Upper lobe of left lung (tissue), 4 donors: Measurements from ENCODE around the gene ZW10.

Experiments used
- POLR2A ChIP-seq, 4 donors: fragments of 450-650 bp; IDR thresholded peaks; one replicate each; pipeline ENCODE4 v1.5.1; 2016 to 2017; ENCODE audit warnings: antibody characterized with exemption in 4 of 4, mild to moderate bottlenecking in 2 of 4
- POLR2AphosphoS5 ChIP-seq, 2 donors: sonication (generic); formaldehyde crosslinking; IDR thresholded peaks; one replicate each; pipeline ENCODE4 v1.5.1; 2017; ENCODE audit warnings: antibody characterized with exemption in 2 of 2
- TF ChIP-seq, protein P1 (sequence below), 6 experiments: fragments of 450-650 bp in 4 of 6; fragments of 200-600 bp in 2 of 6; sonication (generic) in 2 of 6; IDR thresholded peaks; one replicate each; pipeline ENCODE4 v1.5.1; 2016 to 2019; ENCODE audit warnings: antibody characterized with exemption in 6 of 6

DNA sequence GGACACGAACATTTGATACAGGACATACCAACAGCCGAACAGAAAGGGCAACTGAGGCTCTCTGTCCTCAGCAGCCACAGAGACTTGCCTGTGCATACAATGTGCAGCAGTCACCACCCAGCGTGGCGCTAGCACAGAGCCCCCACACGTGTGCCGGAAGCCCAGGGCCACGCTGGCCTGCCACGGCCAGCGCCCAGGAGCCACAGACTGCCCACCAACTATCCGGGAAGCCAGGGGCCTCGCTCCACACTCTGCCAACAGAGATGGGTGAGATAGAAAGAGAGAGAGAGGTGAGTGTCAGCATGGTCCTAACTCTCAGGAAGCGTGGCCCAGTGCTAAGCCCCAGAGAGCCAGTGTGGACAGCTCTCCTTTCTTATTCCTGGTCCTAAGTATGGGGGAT is 79.1 kb downstream of the ZW10 start:
- TF ChIP-seq, protein P1, sequence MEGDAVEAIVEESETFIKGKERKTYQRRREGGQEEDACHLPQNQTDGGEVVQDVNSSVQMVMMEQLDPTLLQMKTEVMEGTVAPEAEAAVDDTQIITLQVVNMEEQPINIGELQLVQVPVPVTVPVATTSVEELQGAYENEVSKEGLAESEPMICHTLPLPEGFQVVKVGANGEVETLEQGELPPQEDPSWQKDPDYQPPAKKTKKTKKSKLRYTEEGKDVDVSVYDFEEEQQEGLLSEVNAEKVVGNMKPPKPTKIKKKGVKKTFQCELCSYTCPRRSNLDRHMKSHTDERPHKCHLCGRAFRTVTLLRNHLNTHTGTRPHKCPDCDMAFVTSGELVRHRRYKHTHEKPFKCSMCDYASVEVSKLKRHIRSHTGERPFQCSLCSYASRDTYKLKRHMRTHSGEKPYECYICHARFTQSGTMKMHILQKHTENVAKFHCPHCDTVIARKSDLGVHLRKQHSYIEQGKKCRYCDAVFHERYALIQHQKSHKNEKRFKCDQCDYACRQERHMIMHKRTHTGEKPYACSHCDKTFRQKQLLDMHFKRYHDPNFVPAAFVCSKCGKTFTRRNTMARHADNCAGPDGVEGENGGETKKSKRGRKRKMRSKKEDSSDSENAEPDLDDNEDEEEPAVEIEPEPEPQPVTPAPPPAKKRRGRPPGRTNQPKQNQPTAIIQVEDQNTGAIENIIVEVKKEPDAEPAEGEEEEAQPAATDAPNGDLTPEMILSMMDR (IDR thresholded peaks at IDR 0.05) = no peak
- TF ChIP-seq POLR2A (IDR thresholded peaks at IDR 0.05) = no peak
- no peak for TF ChIP-seq POLR2AphosphoS5 (IDR thresholded peaks at IDR 0.05)
